A673 (cell line): ENCODE measurements around the gene TOR1B. TPM values are rescaled to one million over a fixed set of nuclear protein-coding genes. Genes with fewer than 3 reads are reported as not detected.

Experiments used
- BruUV-seq: library from RNA; stranded (reverse); fragments of 400-500 nt; replicated peaks from 2 replicates; lab custom pipeline; 2021; lab: Mats Ljungman, UMichigan
- CTCF ChIA-PET: fragments of 300-600 bp; sonication (Branson Sonifier 250); formaldehyde crosslinking; loops from one replicate; lab custom pipeline; 2022; ENCODE audit warnings: antibody characterized with exemption; lab: Charles Lee
- POLR2A ChIA-PET: fragments of 300-600 bp; sonication (Branson Sonifier 250); formaldehyde crosslinking; loops from one replicate; lab custom pipeline; 2022; ENCODE audit warnings: antibody characterized with exemption; ENCODE audit not compliant: low non-redundant PET; lab: Charles Lee
- DNase-seq: peaks from one replicate; pipeline ENCODE4 v3.0.0-alpha.2; 2015; ENCODE audit warnings: low spot score
- H3K27ac ChIP-seq: fragments of 200-600 bp; sonication (generic); 2 replicates; pipeline ENCODE4 v1.5.1; 2016; ENCODE audit warnings: mixed run types, low read depth, mild to moderate bottlenecking, mixed read lengths, antibody characterized with exemption, low read length; ENCODE audit not compliant: poor library complexity, severe bottlenecking
- H3K27me3 ChIP-seq: fragments of 200-600 bp; sonication (generic); replicated peaks from 2 replicates; pipeline ENCODE4 v1.6.1; 2017; ENCODE audit warnings: mixed run types, low read depth, mild to moderate bottlenecking, mixed read lengths, antibody characterized with exemption, low read length; ENCODE audit not compliant: insufficient read depth, poor library complexity
- H3K36me3 ChIP-seq: fragments of 200-600 bp; sonication (generic); 2 replicates; pipeline ENCODE4 v1.6.1; 2016; ENCODE audit warnings: mixed run types, mild to moderate bottlenecking, mixed read lengths, antibody characterized with exemption, low read length; ENCODE audit not compliant: insufficient read depth, poor library complexity, severe bottlenecking
- H3K4me1 ChIP-seq: fragments of 200-600 bp; sonication (generic); 2 replicates; pipeline ENCODE4 v1.6.1; 2017; ENCODE audit warnings: mixed run types, mild to moderate bottlenecking, mixed read lengths, antibody characterized with exemption, low read length; ENCODE audit not compliant: insufficient read depth, poor library complexity, severe bottlenecking
- H3K4me3 ChIP-seq: fragments of 200-600 bp; sonication (generic); 2 replicates; pipeline ENCODE4 v1.5.1; 2016; ENCODE audit warnings: low read depth, mixed run types, mild to moderate bottlenecking, mixed read lengths, low read length; ENCODE audit not compliant: poor library complexity, severe bottlenecking
- H3K9me3 ChIP-seq: fragments of 200-600 bp; sonication (generic); 2 replicates; pipeline ENCODE4 v1.6.1; 2016; ENCODE audit warnings: mixed run types, low read depth, mild to moderate bottlenecking, mixed read lengths, antibody characterized with exemption, low read length; ENCODE audit not compliant: poor library complexity, severe bottlenecking
- EZH2 ChIP-seq: fragments of 200-600 bp; sonication (generic); IDR thresholded peaks from 2 replicates; pipeline ENCODE4 v1.6.1; 2017; ENCODE audit warnings: borderline replicate concordance, low read depth, mild to moderate bottlenecking, mixed read lengths, antibody characterized with exemption, low read length; ENCODE audit not compliant: poor library complexity, severe bottlenecking
- intact Hi-C: fragments of 100-400 bp; cut with micrococcal nuclease; formaldehyde crosslinking; loops from one replicate; pipeline ENCODE4 v1.10.0; 2022; ENCODE audit not compliant: unreplicated experiment
- total RNA-seq: library from RNA; stranded (reverse); gene quantifications from 2 replicates; pipeline ENCODE4 v1.2.3, GENCODE V29; 2021
- TF ChIP-seq, protein P1 (sequence below): fragments of 300-800, 200-600 bp; sonication (generic); conservative IDR thresholded peaks from 2 replicates; pipeline ENCODE4 v1.5.1; 2017; ENCODE audit warnings: low read depth, mild to moderate bottlenecking, antibody characterized with exemption, low read length, moderate library complexity, mixed read lengths

TOR1B gene
- total RNA-seq, 1 experiment from 2014 or later = 47.6 TPM

DNA sequence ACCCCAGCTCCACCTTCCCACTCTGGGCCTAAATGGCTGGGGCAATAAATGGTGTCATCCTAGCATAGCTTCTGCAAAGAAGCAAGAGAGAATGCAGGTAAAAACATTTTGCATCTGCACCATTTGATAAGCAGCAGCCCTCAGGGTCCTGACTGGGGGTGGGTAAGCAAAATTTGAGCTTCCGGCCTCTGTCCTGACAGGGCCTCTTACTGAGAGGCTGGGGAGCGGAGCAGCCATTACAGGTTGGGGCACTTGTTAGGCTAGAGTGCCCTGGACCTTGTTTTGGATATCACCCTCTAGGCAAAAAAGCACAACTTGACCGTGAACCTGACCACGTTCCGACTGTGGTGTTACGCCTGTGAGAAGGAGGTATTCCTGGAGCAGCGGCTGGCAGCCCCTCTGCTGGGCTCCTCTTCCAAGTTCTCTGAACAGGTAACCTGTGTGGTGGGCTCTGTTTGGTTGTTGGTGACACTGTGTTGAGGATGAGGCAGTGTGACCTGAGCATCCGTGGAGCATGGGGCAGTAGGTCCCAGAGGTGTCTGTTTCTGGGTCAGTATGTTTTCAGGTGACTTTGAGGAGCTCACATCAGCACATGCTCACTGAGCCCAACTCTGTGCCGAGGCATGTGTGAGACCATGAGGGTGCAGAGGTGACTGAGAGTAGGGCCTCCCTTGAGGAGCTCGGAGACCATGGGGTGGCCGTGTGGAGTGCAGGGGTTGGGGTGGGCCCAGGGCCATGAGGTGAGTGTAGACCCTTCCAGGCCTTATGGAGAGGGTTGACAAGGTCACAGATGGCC, 55.4 kb downstream of the TOR1B start:
- TF ChIP-seq EZH2 = no peak
- TF ChIP-seq, protein P1, sequence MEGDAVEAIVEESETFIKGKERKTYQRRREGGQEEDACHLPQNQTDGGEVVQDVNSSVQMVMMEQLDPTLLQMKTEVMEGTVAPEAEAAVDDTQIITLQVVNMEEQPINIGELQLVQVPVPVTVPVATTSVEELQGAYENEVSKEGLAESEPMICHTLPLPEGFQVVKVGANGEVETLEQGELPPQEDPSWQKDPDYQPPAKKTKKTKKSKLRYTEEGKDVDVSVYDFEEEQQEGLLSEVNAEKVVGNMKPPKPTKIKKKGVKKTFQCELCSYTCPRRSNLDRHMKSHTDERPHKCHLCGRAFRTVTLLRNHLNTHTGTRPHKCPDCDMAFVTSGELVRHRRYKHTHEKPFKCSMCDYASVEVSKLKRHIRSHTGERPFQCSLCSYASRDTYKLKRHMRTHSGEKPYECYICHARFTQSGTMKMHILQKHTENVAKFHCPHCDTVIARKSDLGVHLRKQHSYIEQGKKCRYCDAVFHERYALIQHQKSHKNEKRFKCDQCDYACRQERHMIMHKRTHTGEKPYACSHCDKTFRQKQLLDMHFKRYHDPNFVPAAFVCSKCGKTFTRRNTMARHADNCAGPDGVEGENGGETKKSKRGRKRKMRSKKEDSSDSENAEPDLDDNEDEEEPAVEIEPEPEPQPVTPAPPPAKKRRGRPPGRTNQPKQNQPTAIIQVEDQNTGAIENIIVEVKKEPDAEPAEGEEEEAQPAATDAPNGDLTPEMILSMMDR = no peak

More for the DNA sequence above, 55.4 kb downstream of the TOR1B start:
- BruUV-seq = no TSS peak
- Histone ChIP-seq H3K9me3 (no peaks in the 10 kb centered on the region), H3K36me3 (peaks cover 5% of the 10 kb centered on the region), H3K4me1 (peaks cover 6% of the 10 kb centered on the region), H3K4me3 (no peak overlapping the region), H3K27ac (no peak overlapping the region), H3K27me3 (no peaks in the 10 kb centered on the region)
- ChIA-PET POLR2A (no interaction called here), CTCF (no interaction called here)
- no peak for DNase-seq
- intact Hi-C loops = no loop called here

Other genes with a start within 250 kb of the TOR1B start
- 0.28 TPM in 1 of 2 replicates, not detected in the other for gene C9orf50, start 182.1 kb upstream of the TOR1B start, total RNA-seq
- 82.8 and 87.1 TPM in 2 replicates for gene NTMT1, start 177.0 kb upstream of the TOR1B start, total RNA-seq
- gene ASB6, start 161.0 kb upstream of the TOR1B start, total RNA-seq = 30.4 and 36.5 TPM in 2 replicates
- gene PRRX2, start 137.5 kb upstream of the TOR1B start, total RNA-seq = 12.7 and 16.6 TPM in 2 replicates
- gene PTGES, start 50.1 kb upstream of the TOR1B start, total RNA-seq = 0.80 and 1.4 TPM in 2 replicates
- 42.8 and 46.3 TPM in 2 replicates for gene TOR1A, start 21.0 kb downstream of the TOR1B start, total RNA-seq
- 52.6 and 60.4 TPM in 2 replicates for gene C9orf78, start 32.1 kb downstream of the TOR1B start, total RNA-seq
- gene USP20, start 32.3 kb downstream of the TOR1B start, total RNA-seq = 17.1 and 21.0 TPM in 2 replicates
- 200 and 215 TPM in 2 replicates for gene FNBP1, start 240.0 kb downstream of the TOR1B start, total RNA-seq